Left forelimb (tissue), 1 donor: Measurements from ENCODE around the gene TAS2R42.

Experiments used
- DNase-seq: peaks from one replicate; pipeline ENCODE4 v3.0.0-alpha.2; 2018; ENCODE audit warnings: low spot score

TAS2R42 gene

GRCh38 chr12:11144297-11144696 is 42.4 kb downstream of the TAS2R42 start:
- no peak for DNase-seq

GRCh38 chr12:11143352-11143751 is 43.4 kb downstream of the TAS2R42 start:
- DNase-seq = no peak

- no peak for DNase-seq
These were observed 50.7 kb downstream of the TAS2R42 start for GRCh38 chr12:11136075-11136474.
